IMR-90 (cell line): ENCODE data around the gene VWA8. TPM values are rescaled to one million over a fixed set of nuclear protein-coding genes. Genes with fewer than 3 reads are reported as not detected.
"Not testable (repeated sequence)": the region's sequence is repeated elsewhere in the genome, so short reads cannot be mapped to it uniquely, and the experiment has no call there.

Experiments
- ATAC-seq: fragments of 200-7000 bp; cut with Tn5 transposase; 2 replicates; pipeline ENCODE4 v1.9.1; 2020; ENCODE audit warnings: low read depth, mild to moderate bottlenecking, moderate library complexity
- BruUV-seq: library from RNA; stranded (reverse); fragments of 400-500 nt; replicated peaks from 2 replicates; lab custom pipeline; 2021; lab: Mats Ljungman, UMichigan
- CTCF ChIA-PET: fragments of 300-600 bp; formaldehyde crosslinking; extraction: SDS; loops from one replicate; lab custom pipeline; 2021; ENCODE audit warnings: antibody characterized with exemption; lab: Yijun Ruan, JAX
- POLR2A ChIA-PET: fragments of 300-600 bp; sonication (Branson Sonifier 250); formaldehyde crosslinking; loops from one replicate; lab custom pipeline; 2022; ENCODE audit warnings: antibody characterized with exemption; ENCODE audit not compliant: unreplicated experiment; lab: Charles Lee
- DNase-seq: peaks from one replicate; pipeline ENCODE4 v3.0.0; 2013
- H2AFZ ChIP-seq: replicated peaks from 2 replicates; pipeline ENCODE3; 2013; ENCODE audit warnings: low read length, mild to moderate bottlenecking; ENCODE audit not compliant: poor library complexity
- H2AK5ac ChIP-seq: 2 replicates; pipeline ENCODE4 v1.6.1; 2013; ENCODE audit warnings: low read depth, low read length, inconsistent platforms
- H2AK9ac ChIP-seq: replicated peaks from 2 replicates; pipeline ENCODE3; 2013; ENCODE audit warnings: mild to moderate bottlenecking, low read depth, low read length, moderate library complexity; ENCODE audit not compliant: poor library complexity
- H2BK120ac ChIP-seq: 2 replicates; pipeline ENCODE4 v1.6.1; 2013; ENCODE audit warnings: low read depth, low read length, inconsistent platforms
- H2BK15ac ChIP-seq: 3 replicates; pipeline ENCODE4 v1.6.1; 2013; ENCODE audit warnings: low read depth, low read length, inconsistent platforms
- H2BK20ac ChIP-seq: 2 replicates; pipeline ENCODE4 v1.6.1; 2013; ENCODE audit warnings: low read depth, mild to moderate bottlenecking, inconsistent platforms, low read length, moderate library complexity
- H2BK5ac ChIP-seq: 2 replicates; pipeline ENCODE4 v1.6.1; 2013; ENCODE audit warnings: mild to moderate bottlenecking, low read depth, low read length, inconsistent platforms; ENCODE audit not compliant: poor library complexity, severe bottlenecking
- H3K14ac ChIP-seq: replicated peaks from 2 replicates; pipeline ENCODE4 v1.6.1; 2013; ENCODE audit warnings: low read depth, low read length, inconsistent platforms
- H3K18ac ChIP-seq: 2 replicates; pipeline ENCODE4 v1.6.1; 2013; ENCODE audit warnings: low read depth, low read length, control low read depth
- H3K23ac ChIP-seq: 2 replicates; pipeline ENCODE4 v1.6.1; 2013; ENCODE audit warnings: low read depth, low read length, inconsistent platforms
- H3K27ac ChIP-seq: 2 replicates; pipeline ENCODE4 v1.5.1; 2013; ENCODE audit warnings: mild to moderate bottlenecking, control low read depth, low read length; ENCODE audit not compliant: insufficient read depth
- H3K27me3 ChIP-seq: 2 replicates; pipeline ENCODE4 v1.6.1; 2013; ENCODE audit warnings: low read length; ENCODE audit not compliant: control insufficient read depth, insufficient read depth
- H3K36me3 ChIP-seq: 2 replicates; pipeline ENCODE4 v1.6.1; 2013; ENCODE audit warnings: low read length, mixed read lengths; ENCODE audit not compliant: control insufficient read depth, insufficient read depth
- H3K4ac ChIP-seq: 2 replicates; pipeline ENCODE4 v1.6.1; 2013; ENCODE audit warnings: low read depth, low read length, inconsistent platforms
- H3K4me1 ChIP-seq: 2 replicates; pipeline ENCODE4 v1.6.1; 2013; ENCODE audit warnings: low read length, mixed read lengths; ENCODE audit not compliant: control insufficient read depth, insufficient read depth
- H3K4me2 ChIP-seq: 2 replicates; pipeline ENCODE4 v1.6.1; 2013; ENCODE audit warnings: low read depth, mild to moderate bottlenecking, control low read depth, low read length, moderate library complexity
- H3K4me3 ChIP-seq: 2 replicates; pipeline ENCODE4 v1.5.1; 2013; ENCODE audit warnings: low read depth, mild to moderate bottlenecking, control low read depth, low read length, moderate library complexity; ENCODE audit not compliant: insufficient read depth
- H3K56ac ChIP-seq: 2 replicates; pipeline ENCODE4 v1.6.1; 2013; ENCODE audit warnings: low read length, inconsistent platforms; ENCODE audit not compliant: insufficient read depth; ENCODE audit errors: extremely low read depth
- H3K79me1 ChIP-seq, 2 experiments: 2 replicates each; pipeline ENCODE4 v1.6.1; 2013; ENCODE audit warnings: low read length in 2 of 2, inconsistent platforms in 1 of 2, low read depth in 1 of 2
- H3K9ac ChIP-seq: 2 replicates; pipeline ENCODE4 v1.6.1; 2013; ENCODE audit warnings: low read depth, low read length, control low read depth
- H3K9me1 ChIP-seq: 2 replicates; pipeline ENCODE4 v1.6.1; 2013; ENCODE audit warnings: low read length, inconsistent platforms; ENCODE audit not compliant: insufficient read depth
- H3K9me3 ChIP-seq: 2 replicates; pipeline ENCODE4 v1.6.1; 2013; ENCODE audit warnings: low read length; ENCODE audit not compliant: control insufficient read depth, insufficient read depth
- H4K20me1 ChIP-seq: 2 replicates; pipeline ENCODE4 v1.6.1; 2013; ENCODE audit warnings: low read length, inconsistent platforms; ENCODE audit not compliant: insufficient read depth
- H4K5ac ChIP-seq: 2 replicates; pipeline ENCODE4 v1.6.1; 2013; ENCODE audit warnings: mild to moderate bottlenecking, low read depth, low read length, control low read depth
- H4K8ac ChIP-seq, 2 experiments: 2 replicates each; pipeline ENCODE4 v1.6.1; 2013; ENCODE audit warnings: low read depth in 2 of 2, low read length in 2 of 2, control low read depth in 1 of 2, inconsistent platforms in 1 of 2
- H4K91ac ChIP-seq: 2 replicates; pipeline ENCODE4 v1.6.1; 2013; ENCODE audit warnings: low read depth, low read length, inconsistent platforms; ENCODE audit not compliant: insufficient read depth
- WGBS, 2 experiments: methylation state at CpG; one replicate each; pipeline versions ENCODE4 v1.1.5 to v1.1.7; 2013; ENCODE audit warnings: missing lambda C conversion rate in 2 of 2; ENCODE audit not compliant: insufficient read length in 1 of 2; ENCODE audit errors: extremely low coverage in 2 of 2; 5-methylcytosine and 5-hydroxymethylcytosine counted together
- dilution Hi-C: fragments of 300-500 bp; cut with HindIII; formaldehyde crosslinking; loops from one replicate; pipeline ENCODE4 v1.14.3; 2018; ENCODE audit warnings: low sequenced_read_pairs; ENCODE audit not compliant: unreplicated experiment
- in situ Hi-C: fragments of 300-500 bp; cut with MboI; formaldehyde crosslinking; loops from 3 replicates; pipeline ENCODE4 v1.14.3; 2019; ENCODE audit warnings: low sequenced_read_pairs, inconsistent platforms, mixed read lengths
- intact Hi-C: fragments of 100-400 bp; cut with micrococcal nuclease; formaldehyde crosslinking; loops from 2 replicates; pipeline ENCODE4 v1.10.0; 2022
- polyA plus RNA-seq, 3 experiments: library from polyadenylated mRNA; depleted of rRNA; stranded (reverse); fragments of >200 nt; gene quantifications; 2 replicates each; pipeline ENCODE4 v1.2.3, GENCODE V29; 2012; ENCODE audit warnings: low replicate concordance in 1 of 3
- total RNA-seq: library from RNA; depleted of rRNA; stranded (reverse); fragments of >200 nt; gene quantifications from 2 replicates; pipeline ENCODE4 v1.2.3, GENCODE V29; 2012

VWA8 gene
- total and polyA plus RNA-seq, 2 of the 4 experiments (the other 2 are of a cell fraction) = 5.9 to 18.3 TPM

DNA sequence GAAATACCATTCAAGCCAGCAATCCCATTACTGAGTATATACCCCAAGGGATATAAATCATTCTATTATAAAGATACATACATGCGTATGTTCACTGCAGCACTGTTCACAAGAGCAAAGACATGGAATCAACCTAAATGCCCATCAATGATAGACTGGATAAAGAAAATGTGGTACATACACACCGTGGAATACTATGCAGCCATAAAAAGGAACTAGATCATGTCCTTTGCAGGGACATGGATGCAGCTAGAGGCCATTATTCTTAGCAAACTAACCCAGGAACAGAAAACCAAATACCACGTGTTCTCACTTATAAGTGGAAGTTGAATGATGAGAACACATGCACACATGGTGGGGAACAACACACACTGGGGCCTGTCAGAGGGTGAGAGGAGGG lies 126.2 kb downstream of the VWA8 start:
- H3K27ac ChIP-seq, H4K91ac ChIP-seq, H4K5ac ChIP-seq, H3K18ac ChIP-seq, H2BK15ac ChIP-seq, H3K4me3 ChIP-seq, H3K27me3 ChIP-seq, H3K9me3 ChIP-seq, H2AFZ ChIP-seq, H3K23ac ChIP-seq, POLR2A ChIA-PET, H2AK9ac ChIP-seq, dilution Hi-C loops, CTCF ChIA-PET, ATAC-seq, H3K56ac ChIP-seq, H4K20me1 ChIP-seq, H2BK120ac ChIP-seq, BruUV-seq, H3K4ac ChIP-seq, H2AK5ac ChIP-seq, H2BK20ac ChIP-seq, DNase-seq, H3K4me2 ChIP-seq, intact Hi-C loops, H3K9ac ChIP-seq, H2BK5ac ChIP-seq, H3K9me1 ChIP-seq, H3K14ac ChIP-seq, H3K36me3 ChIP-seq, in situ Hi-C loops, H4K8ac ChIP-seq, H3K4me1 ChIP-seq, H3K79me1 ChIP-seq: not testable (repeated sequence)
- WGBS, 2 experiments = no CpG with 5 or more reads among the region's 3 CpGs
